ENCODE results near the gene CAMK2D. TPM values are rescaled to one million over a fixed set of nuclear protein-coding genes. Genes with fewer than 3 reads are reported as not detected.

The CAMK2D gene
- total RNA-seq, 2 experiments from 2014 or later: 29.9 to 32.9 TPM

DNA sequence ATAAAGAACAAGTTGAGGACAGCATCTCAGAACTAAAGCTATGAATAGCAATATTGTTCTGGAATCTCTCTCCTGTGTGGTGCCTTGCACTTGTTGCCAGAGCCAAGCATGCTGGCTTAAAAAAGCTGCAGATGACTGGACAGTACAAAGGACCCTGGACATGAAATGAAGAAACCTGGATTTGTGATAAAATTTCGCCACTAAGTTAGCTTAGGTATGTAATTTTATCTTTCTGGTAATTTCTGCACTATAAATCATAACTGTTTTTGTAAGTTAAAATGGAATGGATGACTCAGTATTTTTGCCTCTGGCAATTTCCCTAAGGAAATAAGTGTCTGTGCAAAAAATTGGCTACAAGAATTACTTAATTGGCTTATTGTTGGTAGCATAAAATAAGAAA is 317.2 kb downstream of the CAMK2D start:
- TF ChIP-seq, protein P1, sequence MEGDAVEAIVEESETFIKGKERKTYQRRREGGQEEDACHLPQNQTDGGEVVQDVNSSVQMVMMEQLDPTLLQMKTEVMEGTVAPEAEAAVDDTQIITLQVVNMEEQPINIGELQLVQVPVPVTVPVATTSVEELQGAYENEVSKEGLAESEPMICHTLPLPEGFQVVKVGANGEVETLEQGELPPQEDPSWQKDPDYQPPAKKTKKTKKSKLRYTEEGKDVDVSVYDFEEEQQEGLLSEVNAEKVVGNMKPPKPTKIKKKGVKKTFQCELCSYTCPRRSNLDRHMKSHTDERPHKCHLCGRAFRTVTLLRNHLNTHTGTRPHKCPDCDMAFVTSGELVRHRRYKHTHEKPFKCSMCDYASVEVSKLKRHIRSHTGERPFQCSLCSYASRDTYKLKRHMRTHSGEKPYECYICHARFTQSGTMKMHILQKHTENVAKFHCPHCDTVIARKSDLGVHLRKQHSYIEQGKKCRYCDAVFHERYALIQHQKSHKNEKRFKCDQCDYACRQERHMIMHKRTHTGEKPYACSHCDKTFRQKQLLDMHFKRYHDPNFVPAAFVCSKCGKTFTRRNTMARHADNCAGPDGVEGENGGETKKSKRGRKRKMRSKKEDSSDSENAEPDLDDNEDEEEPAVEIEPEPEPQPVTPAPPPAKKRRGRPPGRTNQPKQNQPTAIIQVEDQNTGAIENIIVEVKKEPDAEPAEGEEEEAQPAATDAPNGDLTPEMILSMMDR (IDR thresholded peaks at IDR 0.05): no peak
- Mint-ChIP-seq H3K36me3 (ENCODE audit: low read depth) (no peaks in the 10 kb centered on the region), H3K27ac (no peak overlapping the region), H3K4me1 (ENCODE audit: low read depth) (no peaks in the 10 kb centered on the region), H3K9me3 (peaks cover 2% of the 10 kb centered on the region), H3K27me3 (no peaks in the 10 kb centered on the region), H3K4me3 (no peak overlapping the region)
- no peak overlapping the region for H3K4me3 ChIP-seq (ENCODE audit: low read length)
- H3K9me3 ChIP-seq (ENCODE audit: control insufficient read depth in 1 of 2, insufficient read depth in 1 of 2, low read length in 2 of 2): peaks cover 0 to 5% of the 10 kb centered on the region in 2 experiments
- CTCF ChIA-PET: no interaction called here
- no peaks in the 10 kb centered on the region for H3K4me1 ChIP-seq (ENCODE audit: insufficient read depth, low read length)
- DNase-seq: no peak
- H3K27ac ChIP-seq (ENCODE audit: low read depth in 1 of 2, low read length in 2 of 2): no peak overlapping the region
- H3K36me3 ChIP-seq (ENCODE audit: insufficient read depth, low read length): no peaks in the 10 kb centered on the region
- no peak for ATAC-seq (ENCODE audit: poor library complexity)
- intact Hi-C loops (cut with DNase I, micrococcal nuclease): no loop called here
- H3K27me3 ChIP-seq (ENCODE audit: control insufficient read depth in 1 of 2, insufficient read depth in 2 of 2, low read length in 2 of 2): no peaks in the 10 kb centered on the region
- POLR2A ChIA-PET: no interaction called here

DNA sequence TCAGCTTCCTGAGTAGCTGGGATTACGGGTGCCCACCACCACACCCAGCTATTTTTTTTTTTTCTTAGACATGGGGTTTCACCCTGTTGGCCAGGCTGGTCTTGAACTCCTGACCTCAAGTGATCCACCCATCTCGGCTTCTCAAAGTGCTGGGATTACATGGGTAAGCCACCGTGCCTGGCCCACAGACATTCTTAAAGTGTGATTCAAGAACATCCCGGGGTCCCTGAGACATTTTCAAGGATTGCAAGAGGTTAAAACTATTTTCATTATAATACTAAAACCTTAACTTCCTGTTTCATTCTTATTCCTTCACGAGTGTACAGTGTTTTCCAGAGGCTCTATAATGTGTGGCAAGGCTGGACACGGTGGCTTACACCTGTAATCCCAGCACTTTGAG is 318.7 kb downstream of the CAMK2D start:
- Mint-ChIP-seq H3K4me3 (no peak overlapping the region), H3K4me1 (ENCODE audit: low read depth) (no peaks in the 10 kb centered on the region), H3K9me3 (peaks cover 2% of the 10 kb centered on the region), H3K27ac (no peak overlapping the region), H3K36me3 (ENCODE audit: low read depth) (no peaks in the 10 kb centered on the region), H3K27me3 (no peaks in the 10 kb centered on the region)
- Histone ChIP-seq H3K27ac (ENCODE audit: low read depth in 1 of 2, low read length in 2 of 2) (no peak overlapping the region), H3K4me1 (ENCODE audit: insufficient read depth, low read length) (no peaks in the 10 kb centered on the region), H3K27me3 (ENCODE audit: control insufficient read depth in 1 of 2, insufficient read depth in 2 of 2, low read length in 2 of 2) (no peaks in the 10 kb centered on the region), H3K36me3 (ENCODE audit: insufficient read depth, low read length) (no peaks in the 10 kb centered on the region), H3K9me3 (ENCODE audit: control insufficient read depth in 1 of 2, insufficient read depth in 1 of 2, low read length in 2 of 2) (peaks cover 0 to 5% of the 10 kb centered on the region in 2 experiments), H3K4me3 (ENCODE audit: low read length) (no peak overlapping the region)
- ChIA-PET POLR2A (no interaction called here), CTCF (no interaction called here)
- intact Hi-C loops (cut with DNase I, micrococcal nuclease): no loop called here
- ATAC-seq (ENCODE audit: poor library complexity) (no peak), DNase-seq (no peak)
- TF ChIP-seq, protein P1 (IDR thresholded peaks at IDR 0.05): no peak

DNA sequence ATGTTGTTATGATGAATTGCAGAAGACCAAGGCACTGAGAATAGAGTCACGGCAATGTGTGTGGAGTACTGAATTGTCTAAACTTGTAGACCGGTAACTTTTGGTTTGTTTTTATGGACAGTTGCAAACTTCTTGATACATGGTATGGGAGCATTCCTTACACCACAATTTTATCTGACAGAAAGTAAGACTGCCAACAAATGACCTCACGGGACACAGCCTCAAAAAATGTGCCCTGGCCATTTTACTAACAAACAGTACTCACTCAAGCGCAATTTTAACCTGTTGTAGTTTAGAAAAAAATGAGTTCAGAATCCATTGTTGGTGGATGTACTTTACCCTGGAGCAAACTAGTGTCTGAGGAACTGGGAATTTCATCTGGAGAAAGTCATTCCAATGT is 321.2 kb downstream of the CAMK2D start:
- Mint-ChIP-seq H3K27ac (no peak overlapping the region), H3K27me3 (no peaks in the 10 kb centered on the region), H3K36me3 (ENCODE audit: low read depth) (no peaks in the 10 kb centered on the region), H3K4me3 (no peak overlapping the region), H3K9me3 (no peaks in the 10 kb centered on the region), H3K4me1 (ENCODE audit: low read depth) (peaks cover 10% of the 10 kb centered on the region)
- H3K27me3 ChIP-seq (ENCODE audit: control insufficient read depth in 1 of 2, insufficient read depth in 2 of 2, low read length in 2 of 2): no peaks in the 10 kb centered on the region
- H3K4me1 ChIP-seq (ENCODE audit: insufficient read depth, low read length): no peaks in the 10 kb centered on the region
- DNase-seq: no peak
- ChIA-PET CTCF (interaction anchor here (0.7 kb wide), 1 partner anchor 1130 kb away, joined by 3 read pairs; no protein-coding TSS in a partner anchor), POLR2A (no interaction called here)
- H3K9me3 ChIP-seq (ENCODE audit: control insufficient read depth in 1 of 2, insufficient read depth in 1 of 2, low read length in 2 of 2): no peaks in the 10 kb centered on the region
- no peak overlapping the region for H3K4me3 ChIP-seq (ENCODE audit: low read length)
- no peak overlapping the region for H3K27ac ChIP-seq (ENCODE audit: low read depth in 1 of 2, low read length in 2 of 2)
- no peak for ATAC-seq (ENCODE audit: poor library complexity)
- no peaks in the 10 kb centered on the region for H3K36me3 ChIP-seq (ENCODE audit: insufficient read depth, low read length)
- intact Hi-C loops (cut with DNase I, micrococcal nuclease): no loop called here
- TF ChIP-seq, protein P1 (IDR thresholded peaks at IDR 0.05): no peak

Data from CD4-positive, alpha-beta T cell (primary cell).